ENCODE results near the gene RBFOX1.

Gene RBFOX1

GRCh38 chr16:7526736-7527135 is 194.1 kb downstream of the RBFOX1 start:
- DNase-seq (ENCODE audit: low read depth), result no peak

- DNase-seq (ENCODE audit: low read depth), result no peak
Measured at GRCh38 chr16:7532534-7532933, 199.9 kb downstream of the RBFOX1 start.

GRCh38 chr16:7534749-7535148 is 202.1 kb downstream of the RBFOX1 start:
- DNase-seq (ENCODE audit: low read depth), result no peak

- no peak for DNase-seq (ENCODE audit: low read depth)
Measured at GRCh38 chr16:7541026-7541425, 208.4 kb downstream of the RBFOX1 start.

- no peak for DNase-seq (ENCODE audit: low read depth)
Measured at GRCh38 chr16:7545251-7545650, 212.6 kb downstream of the RBFOX1 start.

- DNase-seq (ENCODE audit: low read depth), result no peak
Measured at GRCh38 chr16:7546948-7547347, 214.3 kb downstream of the RBFOX1 start.

GRCh38 chr16:7547736-7548135 is 215.1 kb downstream of the RBFOX1 start:
- DNase-seq (ENCODE audit: low read depth), result no peak

GRCh38 chr16:7548796-7549318 is 216.2 kb downstream of the RBFOX1 start:
- no peak for DNase-seq (ENCODE audit: low read depth)

GRCh38 chr16:7550096-7550495 is 217.5 kb downstream of the RBFOX1 start:
- DNase-seq (ENCODE audit: low read depth), result no peak

GRCh38 chr16:7555459-7555858 is 222.8 kb downstream of the RBFOX1 start:
- DNase-seq (ENCODE audit: low read depth), result no peak

GRCh38 chr16:7561908-7562405 is 229.3 kb downstream of the RBFOX1 start:
- DNase-seq (ENCODE audit: low read depth), result no peak

GRCh38 chr16:7566360-7566759 is 233.7 kb downstream of the RBFOX1 start:
- DNase-seq (ENCODE audit: low read depth), result no peak

- no peak for DNase-seq (ENCODE audit: low read depth)
Measured at GRCh38 chr16:7571366-7571765, 238.7 kb downstream of the RBFOX1 start.

GRCh38 chr16:7577588-7577987 is 244.9 kb downstream of the RBFOX1 start:
- DNase-seq (ENCODE audit: low read depth), result no peak

- DNase-seq (ENCODE audit: low read depth), result no peak
Measured at GRCh38 chr16:7579454-7579853, 246.8 kb downstream of the RBFOX1 start.

- no peak for DNase-seq (ENCODE audit: low read depth)
Measured at GRCh38 chr16:7581175-7581574, 248.5 kb downstream of the RBFOX1 start.

- no peak for DNase-seq (ENCODE audit: low read depth)
Measured at GRCh38 chr16:7583396-7583795, 250.8 kb downstream of the RBFOX1 start.

- no peak for DNase-seq (ENCODE audit: low read depth)
Measured at GRCh38 chr16:7584561-7584960, 251.9 kb downstream of the RBFOX1 start.

- DNase-seq (ENCODE audit: low read depth), result no peak
Measured at GRCh38 chr16:7585705-7586104, 253.1 kb downstream of the RBFOX1 start.

GRCh38 chr16:7590934-7591333 is 258.3 kb downstream of the RBFOX1 start:
- no peak for DNase-seq (ENCODE audit: low read depth)

GRCh38 chr16:7596308-7596707 is 263.7 kb downstream of the RBFOX1 start:
- DNase-seq (ENCODE audit: low read depth), result no peak

GRCh38 chr16:7597677-7598076 is 265.0 kb downstream of the RBFOX1 start:
- DNase-seq (ENCODE audit: low read depth), result no peak

- no peak for DNase-seq (ENCODE audit: low read depth)
Measured at GRCh38 chr16:7601100-7601499, 268.5 kb downstream of the RBFOX1 start.

GRCh38 chr16:7602291-7602950 is 269.8 kb downstream of the RBFOX1 start:
- DNase-seq (ENCODE audit: low read depth), result no peak
